Astrocyte (in vitro differentiated cells and primary cell): ENCODE measurements around the gene ZNF75A. TPM values are rescaled to one million over a fixed set of nuclear protein-coding genes. Genes with fewer than 3 reads are reported as not detected.

Experiments used
- DNase-seq: peaks from one replicate; pipeline ENCODE4 v3.0.0-alpha.2; 2010; ENCODE audit warnings: low read depth
- FAIRE-seq: peaks from 2 replicates; lab custom pipeline; 2011; peaks lifted over from hg19 to GRCh38; lab: Jason Lieb, UNC
- H2AFZ ChIP-seq: 2 replicates; pipeline ENCODE4 v1.6.0; 2012; ENCODE audit warnings: low read depth, low read length, inconsistent platforms
- H3K27ac ChIP-seq: 2 replicates; pipeline ENCODE4 v1.5.1; 2011; ENCODE audit warnings: low read depth, low read length, inconsistent platforms
- H3K27me3 ChIP-seq: 2 replicates; pipeline ENCODE4 v1.6.0; 2011; ENCODE audit warnings: low read length, inconsistent platforms; ENCODE audit not compliant: insufficient read depth
- H3K36me3 ChIP-seq: 2 replicates; pipeline ENCODE4 v1.5.1; 2011; ENCODE audit warnings: low read length, inconsistent platforms; ENCODE audit not compliant: insufficient read depth
- H3K4me1 ChIP-seq: 2 replicates; pipeline ENCODE4 v1.5.1; 2011; ENCODE audit warnings: low read length, inconsistent platforms; ENCODE audit not compliant: insufficient read depth
- H3K4me2 ChIP-seq: 2 replicates; pipeline ENCODE4 v1.6.0; 2012; ENCODE audit warnings: low read length, inconsistent platforms
- H3K4me3 ChIP-seq: 2 replicates; pipeline ENCODE4 v1.5.1; 2011; ENCODE audit warnings: low read depth, mild to moderate bottlenecking, low read length, inconsistent platforms; ENCODE audit not compliant: insufficient read depth
- H3K79me2 ChIP-seq: 2 replicates; pipeline ENCODE4 v1.6.0; 2012; ENCODE audit warnings: mild to moderate bottlenecking, low read length, inconsistent platforms; ENCODE audit not compliant: insufficient read depth
- H3K9ac ChIP-seq: 2 replicates; pipeline ENCODE4 v1.6.0; 2012; ENCODE audit warnings: mild to moderate bottlenecking, low read length, inconsistent platforms
- H3K9me3 ChIP-seq: 2 replicates; pipeline ENCODE4 v1.5.1; 2012; ENCODE audit warnings: low read depth, mild to moderate bottlenecking, low read length, inconsistent platforms; ENCODE audit not compliant: insufficient read depth
- H4K20me1 ChIP-seq: 2 replicates; pipeline ENCODE4 v1.6.0; 2012; ENCODE audit warnings: low read length, inconsistent platforms; ENCODE audit not compliant: insufficient read depth
- H3K27ac Mint-ChIP-seq: one replicate; pipeline ENCODE4 v1.8.0; 2021; ENCODE audit warnings: mild to moderate bottlenecking, mixed read lengths; ENCODE audit not compliant: unreplicated experiment
- H3K27me3 Mint-ChIP-seq: one replicate; pipeline ENCODE4 v1.8.0; 2021; ENCODE audit warnings: low read depth, mixed read lengths; ENCODE audit not compliant: unreplicated experiment
- H3K36me3 Mint-ChIP-seq: one replicate; pipeline ENCODE4 v1.8.0; 2021; ENCODE audit warnings: low read depth, mixed read lengths; ENCODE audit not compliant: unreplicated experiment
- H3K4me1 Mint-ChIP-seq: one replicate; pipeline ENCODE4 v1.8.0; 2021; ENCODE audit warnings: low read depth, mixed read lengths; ENCODE audit not compliant: unreplicated experiment
- H3K4me3 Mint-ChIP-seq: one replicate; pipeline ENCODE4 v1.8.0; 2021; ENCODE audit warnings: mild to moderate bottlenecking, moderate library complexity, mixed read lengths; ENCODE audit not compliant: unreplicated experiment
- H3K9me3 Mint-ChIP-seq: one replicate; pipeline ENCODE4 v1.8.0; 2021; ENCODE audit warnings: mild to moderate bottlenecking, mixed read lengths; ENCODE audit not compliant: unreplicated experiment
- EZH2 ChIP-seq: IDR thresholded peaks from 2 replicates; pipeline ENCODE4 v1.6.1; 2012; ENCODE audit warnings: mild to moderate bottlenecking, low read length, inconsistent platforms; ENCODE audit not compliant: insufficient read depth
- total RNA-seq: library from RNA; stranded (reverse); gene quantifications from 2 replicates; pipeline ENCODE4 v1.2.1, GENCODE V29; 2021
- TF ChIP-seq, protein P1 (sequence below): IDR thresholded peaks from 2 replicates; pipeline ENCODE4 v1.5.1; 2011; ENCODE audit warnings: low read depth, mild to moderate bottlenecking, inconsistent platforms, low read length, moderate library complexity; ENCODE audit not compliant: insufficient read depth

The ZNF75A gene
- total RNA-seq, 1 donor from 2014 or later = 30.5 TPM

DNA sequence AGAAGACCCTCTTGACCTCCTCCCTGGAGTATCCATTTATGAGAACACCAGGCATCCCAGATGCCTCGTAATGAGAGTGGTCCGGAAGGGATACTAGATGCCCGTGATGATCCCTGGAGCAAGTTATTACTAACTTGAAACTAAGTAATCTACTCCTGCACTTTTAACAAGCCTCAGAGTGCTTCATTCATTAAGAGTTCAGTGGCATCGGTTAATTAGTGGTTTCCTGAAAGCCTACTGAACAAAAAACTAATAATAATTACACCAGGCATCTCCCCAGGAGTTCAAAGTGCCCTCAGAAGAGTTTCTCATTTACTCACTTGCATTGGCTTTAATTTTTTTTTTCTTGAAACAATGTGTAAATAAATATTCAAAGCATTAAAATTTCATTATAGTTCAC lies 22.2 kb downstream of the ZNF75A start:
- Histone ChIP-seq H3K27ac (no peak overlapping the region), H3K4me2 (no peak overlapping the region), H3K4me1 (no peaks in the 10 kb centered on the region), H3K9ac (no peak overlapping the region), H3K9me3 (peaks cover 3% of the 10 kb centered on the region), H4K20me1 (no peaks in the 10 kb centered on the region), H2AFZ (no peak overlapping the region), H3K27me3 (no peaks in the 10 kb centered on the region), H3K4me3 (no peak overlapping the region), H3K79me2 (no peaks in the 10 kb centered on the region), H3K36me3 (no peaks in the 10 kb centered on the region)
- Mint-ChIP-seq H3K4me1 (no peaks in the 10 kb centered on the region), H3K27me3 (peaks cover 9% of the 10 kb centered on the region), H3K27ac (no peak overlapping the region), H3K4me3 (no peak overlapping the region), H3K9me3 (peaks cover 10% of the 10 kb centered on the region), H3K36me3 (no peaks in the 10 kb centered on the region)
- FAIRE-seq (no peak), DNase-seq (no peak)
- TF ChIP-seq, protein P1, sequence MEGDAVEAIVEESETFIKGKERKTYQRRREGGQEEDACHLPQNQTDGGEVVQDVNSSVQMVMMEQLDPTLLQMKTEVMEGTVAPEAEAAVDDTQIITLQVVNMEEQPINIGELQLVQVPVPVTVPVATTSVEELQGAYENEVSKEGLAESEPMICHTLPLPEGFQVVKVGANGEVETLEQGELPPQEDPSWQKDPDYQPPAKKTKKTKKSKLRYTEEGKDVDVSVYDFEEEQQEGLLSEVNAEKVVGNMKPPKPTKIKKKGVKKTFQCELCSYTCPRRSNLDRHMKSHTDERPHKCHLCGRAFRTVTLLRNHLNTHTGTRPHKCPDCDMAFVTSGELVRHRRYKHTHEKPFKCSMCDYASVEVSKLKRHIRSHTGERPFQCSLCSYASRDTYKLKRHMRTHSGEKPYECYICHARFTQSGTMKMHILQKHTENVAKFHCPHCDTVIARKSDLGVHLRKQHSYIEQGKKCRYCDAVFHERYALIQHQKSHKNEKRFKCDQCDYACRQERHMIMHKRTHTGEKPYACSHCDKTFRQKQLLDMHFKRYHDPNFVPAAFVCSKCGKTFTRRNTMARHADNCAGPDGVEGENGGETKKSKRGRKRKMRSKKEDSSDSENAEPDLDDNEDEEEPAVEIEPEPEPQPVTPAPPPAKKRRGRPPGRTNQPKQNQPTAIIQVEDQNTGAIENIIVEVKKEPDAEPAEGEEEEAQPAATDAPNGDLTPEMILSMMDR = no peak
- TF ChIP-seq EZH2 = no peak

DNA sequence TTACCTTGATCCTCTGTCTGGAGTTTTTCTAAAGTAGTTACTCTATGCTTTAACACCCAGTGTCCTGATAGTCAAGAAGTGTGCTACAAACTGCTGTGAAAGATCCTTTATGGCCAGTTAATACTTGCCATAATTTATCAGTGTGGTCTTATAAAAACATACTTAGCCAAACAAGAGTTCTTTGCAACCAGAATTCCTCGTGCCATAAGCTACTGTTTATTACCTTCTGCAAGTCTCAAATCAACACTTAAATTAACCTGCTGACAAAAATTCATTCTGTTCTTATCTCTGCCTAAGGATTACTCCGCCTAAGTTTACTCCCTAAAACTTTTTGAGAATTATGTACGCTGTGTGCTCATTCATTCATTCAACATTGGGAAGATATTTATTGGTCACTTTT lies 22.8 kb downstream of the ZNF75A start:
- Histone ChIP-seq H4K20me1 (no peaks in the 10 kb centered on the region), H3K9ac (no peak overlapping the region), H3K27ac (no peak overlapping the region), H3K4me3 (no peak overlapping the region), H2AFZ (no peak overlapping the region), H3K4me2 (no peak overlapping the region), H3K27me3 (no peaks in the 10 kb centered on the region), H3K36me3 (no peaks in the 10 kb centered on the region), H3K4me1 (no peaks in the 10 kb centered on the region), H3K79me2 (no peaks in the 10 kb centered on the region), H3K9me3 (peaks cover 2% of the 10 kb centered on the region)
- H3K4me1 Mint-ChIP-seq = no peaks in the 10 kb centered on the region
- FAIRE-seq = no peak
- peaks cover 5% of the 10 kb centered on the region for H3K9me3 Mint-ChIP-seq
- no peak overlapping the region for H3K27ac Mint-ChIP-seq
- TF ChIP-seq, protein P1 = no peak
- no peak for TF ChIP-seq EZH2
- DNase-seq = no peak
- H3K4me3 Mint-ChIP-seq = no peak overlapping the region
- H3K27me3 Mint-ChIP-seq = peaks cover 9% of the 10 kb centered on the region
- no peaks in the 10 kb centered on the region for H3K36me3 Mint-ChIP-seq

DNA sequence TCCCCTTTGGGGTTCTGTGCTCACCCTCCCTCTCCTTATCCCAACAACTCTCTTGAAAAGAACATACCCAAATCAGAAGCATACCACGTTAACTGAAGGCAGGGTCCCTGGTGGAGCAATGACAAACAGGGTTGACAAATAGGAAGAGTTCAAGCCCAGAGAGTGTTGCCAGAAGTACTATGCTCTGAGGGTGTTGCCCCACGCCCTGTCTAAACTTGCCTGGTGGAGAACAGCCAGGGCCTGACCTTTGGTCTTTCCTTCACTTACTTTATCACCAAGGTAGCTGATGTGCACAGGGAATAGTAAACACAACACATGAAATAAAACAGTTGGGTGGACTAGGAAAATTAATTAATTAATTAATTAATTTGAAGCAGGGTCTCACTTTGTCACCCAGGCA lies 23.3 kb downstream of the ZNF75A start:
- H2AFZ ChIP-seq = no peak overlapping the region
- Mint-ChIP-seq H3K4me1 (no peaks in the 10 kb centered on the region), H3K27me3 (peaks cover 9% of the 10 kb centered on the region), H3K9me3 (peaks cover 4% of the 10 kb centered on the region), H3K27ac (no peak overlapping the region), H3K4me3 (no peak overlapping the region), H3K36me3 (no peaks in the 10 kb centered on the region)
- H3K4me2 ChIP-seq = no peak overlapping the region
- no peak overlapping the region for H3K27ac ChIP-seq
- FAIRE-seq (no peak), DNase-seq (no peak)
- no peaks in the 10 kb centered on the region for H4K20me1 ChIP-seq
- no peak for TF ChIP-seq EZH2
- TF ChIP-seq, protein P1 = no peak
- H3K27me3 ChIP-seq = no peaks in the 10 kb centered on the region
- no peaks in the 10 kb centered on the region for H3K9me3 ChIP-seq
- no peaks in the 10 kb centered on the region for H3K36me3 ChIP-seq
- no peaks in the 10 kb centered on the region for H3K79me2 ChIP-seq
- no peak overlapping the region for H3K9ac ChIP-seq
- no peak overlapping the region for H3K4me3 ChIP-seq
- H3K4me1 ChIP-seq = no peaks in the 10 kb centered on the region
